SW480 (cell line): ENCODE data around the gene LMF1.
"Not testable (repeated sequence)": the region's sequence is repeated elsewhere in the genome, so short reads cannot be mapped to it uniquely, and the experiment has no call there.

Experiments used
- DNase-seq: peaks from one replicate; pipeline ENCODE4 v3.0.0-alpha.2; 2016; ENCODE audit warnings: low spot score

LMF1 gene

GRCh38 chr16:867421-868385 is 103.1 kb downstream of the LMF1 start:
- DNase-seq = no peak

GRCh38 chr16:866252-866896 is 104.4 kb downstream of the LMF1 start:
- no peak for DNase-seq

GRCh38 chr16:865026-865425 is 105.8 kb downstream of the LMF1 start:
- DNase-seq = no peak

GRCh38 chr16:861446-861845 is 109.3 kb downstream of the LMF1 start:
- no peak for DNase-seq

GRCh38 chr16:860891-861290 is 109.9 kb downstream of the LMF1 start:
- no peak for DNase-seq

GRCh38 chr16:858971-859370 is 111.8 kb downstream of the LMF1 start:
- not testable (repeated sequence) for DNase-seq

- not testable (repeated sequence) for DNase-seq
Measured at GRCh38 chr16:858441-858840, 112.3 kb downstream of the LMF1 start.

GRCh38 chr16:856811-857210 is 114.0 kb downstream of the LMF1 start:
- DNase-seq = no peak

GRCh38 chr16:856101-856500 is 114.7 kb downstream of the LMF1 start:
- no peak for DNase-seq

GRCh38 chr16:855471-855870 is 115.3 kb downstream of the LMF1 start:
- DNase-seq = no peak

GRCh38 chr16:854808-855410 is 115.9 kb downstream of the LMF1 start:
- DNase-seq = no peak

- DNase-seq = no peak
Measured at GRCh38 chr16:853981-854807, 116.6 kb downstream of the LMF1 start.

- DNase-seq = no peak
Measured at GRCh38 chr16:853306-853705, 117.5 kb downstream of the LMF1 start.

GRCh38 chr16:852451-853185 is 118.2 kb downstream of the LMF1 start:
- no peak for DNase-seq

- no peak for DNase-seq
Measured at GRCh38 chr16:851871-852270, 118.9 kb downstream of the LMF1 start.

- no peak for DNase-seq
Measured at GRCh38 chr16:851209-851810, 119.5 kb downstream of the LMF1 start.

GRCh38 chr16:850668-851067 is 120.1 kb downstream of the LMF1 start:
- DNase-seq = no peak

GRCh38 chr16:848510-849253 is 122.1 kb downstream of the LMF1 start:
- no peak for DNase-seq

- no peak for DNase-seq
Measured at GRCh38 chr16:847681-848445, 122.9 kb downstream of the LMF1 start.
